SK-N-SH treated with all-trans-retinoic acid at 6 μM for 48 hours (cell line): ENCODE data around the gene STK17B.

Source experiments
- ATAC-seq: fragments of 200-7000 bp; cut with Tn5 transposase; 3 replicates; pipeline ENCODE4 v1.9.1; 2020; ENCODE audit warnings: mild to moderate bottlenecking, moderate library complexity
- BACH2 ChIP-seq: fragments of 250-450 bp; sonication (Bioruptor Pico); IDR thresholded peaks from 2 replicates; pipeline ENCODE4 v1.9.0; 2021; ENCODE audit warnings: mild to moderate bottlenecking, borderline replicate concordance
- CREB5 ChIP-seq: fragments of 250-450 bp; sonication (Bioruptor Pico); IDR thresholded peaks from 2 replicates; pipeline ENCODE4 v1.5.1; 2020; ENCODE audit warnings: low read depth, mild to moderate bottlenecking, moderate library complexity
- ESRRG ChIP-seq: fragments of 250-450 bp; sonication (Bioruptor Pico); IDR thresholded peaks from 2 replicates; pipeline ENCODE4 v1.6.1; 2021; ENCODE audit warnings: mild to moderate bottlenecking
- GLIS3 ChIP-seq: fragments of 250-450 bp; sonication (Bioruptor Pico); IDR thresholded peaks from 2 replicates; pipeline ENCODE4 v1.5.0; 2020; ENCODE audit warnings: mild to moderate bottlenecking, moderate library complexity
- ISL1 ChIP-seq: fragments of 250-450 bp; sonication (Bioruptor Pico); IDR thresholded peaks from 2 replicates; pipeline ENCODE4 v2.1.2; 2022; ENCODE audit warnings: mild to moderate bottlenecking, moderate library complexity
- OSR1 ChIP-seq: fragments of 250-450 bp; sonication (Bioruptor Pico); IDR thresholded peaks from 2 replicates; pipeline ENCODE4 v1.8.0; 2022; ENCODE audit warnings: moderate library complexity, mild to moderate bottlenecking, inconsistent platforms
- SNAI2 ChIP-seq: fragments of 250-450 bp; sonication (Bioruptor Pico); IDR thresholded peaks from 2 replicates; pipeline ENCODE4 v1.5.0; 2020; ENCODE audit warnings: mild to moderate bottlenecking, moderate library complexity
- TCF4 ChIP-seq: fragments of 250-450 bp; sonication (Bioruptor Pico); IDR thresholded peaks from 2 replicates; pipeline ENCODE4 v1.8.0; 2021; ENCODE audit warnings: mild to moderate bottlenecking, moderate library complexity, borderline replicate concordance
- TOX ChIP-seq: fragments of 250-450 bp; sonication (Bioruptor Pico); IDR thresholded peaks from 2 replicates; pipeline ENCODE4 v1.8.0; 2021; ENCODE audit warnings: mild to moderate bottlenecking, moderate library complexity, borderline replicate concordance
- TSHZ2 ChIP-seq: fragments of 250-450 bp; sonication (Bioruptor Pico); IDR thresholded peaks from 2 replicates; pipeline ENCODE4 v1.5.0; 2020; ENCODE audit warnings: mild to moderate bottlenecking, moderate library complexity
- ZC3H10 ChIP-seq: fragments of 250-450 bp; sonication (Bioruptor Pico); IDR thresholded peaks from 2 replicates; pipeline ENCODE4 v1.5.1; 2021; ENCODE audit warnings: mild to moderate bottlenecking, moderate library complexity
- ZFP30 ChIP-seq: fragments of 450-650 bp; formaldehyde crosslinking; IDR thresholded peaks from 2 replicates; pipeline ENCODE4 v1.5.0; 2022; ENCODE audit warnings: mild to moderate bottlenecking, moderate library complexity
- ZNF565 ChIP-seq: fragments of 450-650 bp; formaldehyde crosslinking; conservative IDR thresholded peaks from 2 replicates; pipeline ENCODE4 v1.5.0; 2020; ENCODE audit warnings: low read depth, mild to moderate bottlenecking, moderate library complexity
- ZNF8 ChIP-seq: fragments of 450-650 bp; formaldehyde crosslinking; IDR thresholded peaks from 2 replicates; pipeline ENCODE4 v1.5.0; 2020; ENCODE audit warnings: mild to moderate bottlenecking, moderate library complexity
- TF ChIP-seq, protein P1 (sequence below): fragments of 250-450 bp; sonication (Bioruptor Pico); IDR thresholded peaks from 2 replicates; pipeline ENCODE4 v1.8.0; 2020; ENCODE audit warnings: mild to moderate bottlenecking, moderate library complexity, borderline replicate concordance
- TF ChIP-seq, protein P2 (sequence below): fragments of 250-450 bp; sonication (Bioruptor Pico); IDR thresholded peaks from 2 replicates; pipeline ENCODE4 v1.5.1; 2021; ENCODE audit warnings: mild to moderate bottlenecking, moderate library complexity
- TF ChIP-seq, protein P3 (sequence below): fragments of 250-450 bp; sonication (Bioruptor Pico); IDR thresholded peaks from 2 replicates; pipeline ENCODE4 v1.8.0; 2021; ENCODE audit warnings: low read depth, mild to moderate bottlenecking, moderate library complexity, borderline replicate concordance

Gene STK17B

DNA sequence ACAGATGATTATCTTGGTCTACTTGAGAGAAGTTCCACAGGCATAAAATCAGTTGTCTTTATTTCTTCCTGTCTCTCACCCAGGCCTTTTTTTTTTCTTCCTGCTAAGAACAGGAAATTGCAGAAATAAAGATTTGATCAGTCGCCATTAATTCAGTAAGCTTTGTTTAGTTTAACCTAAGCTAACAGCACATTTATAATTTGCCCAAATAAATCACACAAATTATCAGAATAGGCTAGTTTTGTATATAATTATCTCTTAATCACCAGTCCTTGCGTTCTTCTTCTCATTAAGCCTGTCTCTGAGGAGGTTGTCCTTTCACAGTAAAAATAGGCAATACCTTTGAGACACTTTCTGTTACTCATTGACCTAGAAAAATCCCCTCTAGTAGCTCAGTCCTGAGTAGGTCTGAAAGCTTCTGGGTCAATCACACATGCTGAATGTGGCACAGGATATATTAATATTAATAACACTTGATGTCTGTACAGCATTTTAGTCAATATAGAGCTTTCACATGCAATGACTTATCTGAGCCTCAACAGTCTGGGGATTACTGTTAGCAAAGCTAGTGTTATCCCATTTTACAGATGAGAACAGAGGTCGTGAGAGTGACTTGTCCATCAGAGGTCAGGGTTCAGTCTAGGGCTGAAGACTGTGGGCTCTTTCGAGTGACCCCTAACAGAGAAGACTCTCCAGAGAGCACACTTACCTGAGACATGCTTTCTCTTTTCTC lies 11.2 kb upstream of the STK17B start:
- TF ChIP-seq TSHZ2 (CRISPR knock-in tag) (no peak), SNAI2 (CRISPR knock-in tag) (no peak), ZC3H10 (CRISPR knock-in tag) (no peak), ZFP30 (CRISPR knock-in tag) (no peak), OSR1 (no peak), ESRRG (CRISPR knock-in tag) (no peak), BACH2 (CRISPR knock-in tag) (no peak), ZNF8 (CRISPR knock-in tag) (no peak), GLIS3 (no peak), ZNF565 (CRISPR knock-in tag) (no peak), ISL1 (CRISPR knock-in tag) (no peak), TOX (CRISPR knock-in tag) (no peak), TCF4 (CRISPR knock-in tag) (no peak), CREB5 (CRISPR knock-in tag) (no peak)
- TF ChIP-seq, protein P1, sequence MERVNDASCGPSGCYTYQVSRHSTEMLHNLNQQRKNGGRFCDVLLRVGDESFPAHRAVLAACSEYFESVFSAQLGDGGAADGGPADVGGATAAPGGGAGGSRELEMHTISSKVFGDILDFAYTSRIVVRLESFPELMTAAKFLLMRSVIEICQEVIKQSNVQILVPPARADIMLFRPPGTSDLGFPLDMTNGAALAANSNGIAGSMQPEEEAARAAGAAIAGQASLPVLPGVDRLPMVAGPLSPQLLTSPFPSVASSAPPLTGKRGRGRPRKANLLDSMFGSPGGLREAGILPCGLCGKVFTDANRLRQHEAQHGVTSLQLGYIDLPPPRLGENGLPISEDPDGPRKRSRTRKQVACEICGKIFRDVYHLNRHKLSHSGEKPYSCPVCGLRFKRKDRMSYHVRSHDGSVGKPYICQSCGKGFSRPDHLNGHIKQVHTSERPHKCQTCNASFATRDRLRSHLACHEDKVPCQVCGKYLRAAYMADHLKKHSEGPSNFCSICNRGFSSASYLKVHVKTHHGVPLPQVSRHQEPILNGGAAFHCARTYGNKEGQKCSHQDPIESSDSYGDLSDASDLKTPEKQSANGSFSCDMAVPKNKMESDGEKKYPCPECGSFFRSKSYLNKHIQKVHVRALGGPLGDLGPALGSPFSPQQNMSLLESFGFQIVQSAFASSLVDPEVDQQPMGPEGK (CRISPR knock-in tag) = no peak
- ATAC-seq = no peak

DNA sequence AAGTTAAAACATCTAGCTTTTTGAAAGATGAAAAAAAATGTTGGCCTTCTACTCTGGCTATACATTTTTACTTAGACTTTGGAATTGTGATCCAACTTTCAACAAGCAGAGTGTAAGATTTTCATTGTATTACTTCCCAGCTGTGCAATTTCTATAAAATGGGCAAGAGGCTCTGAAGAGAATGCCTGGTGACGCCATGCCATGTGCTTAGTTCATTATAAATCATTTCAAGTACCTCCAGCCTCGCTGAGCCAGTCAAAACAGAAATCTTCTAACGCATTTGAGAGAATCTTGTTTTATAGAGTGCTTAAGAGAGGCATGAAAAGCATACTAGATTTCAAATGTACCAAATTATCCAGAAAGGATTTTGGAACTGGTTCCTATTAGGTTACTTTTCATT lies 10.1 kb upstream of the STK17B start:
- no peak for ATAC-seq
- TF ChIP-seq, protein P2, sequence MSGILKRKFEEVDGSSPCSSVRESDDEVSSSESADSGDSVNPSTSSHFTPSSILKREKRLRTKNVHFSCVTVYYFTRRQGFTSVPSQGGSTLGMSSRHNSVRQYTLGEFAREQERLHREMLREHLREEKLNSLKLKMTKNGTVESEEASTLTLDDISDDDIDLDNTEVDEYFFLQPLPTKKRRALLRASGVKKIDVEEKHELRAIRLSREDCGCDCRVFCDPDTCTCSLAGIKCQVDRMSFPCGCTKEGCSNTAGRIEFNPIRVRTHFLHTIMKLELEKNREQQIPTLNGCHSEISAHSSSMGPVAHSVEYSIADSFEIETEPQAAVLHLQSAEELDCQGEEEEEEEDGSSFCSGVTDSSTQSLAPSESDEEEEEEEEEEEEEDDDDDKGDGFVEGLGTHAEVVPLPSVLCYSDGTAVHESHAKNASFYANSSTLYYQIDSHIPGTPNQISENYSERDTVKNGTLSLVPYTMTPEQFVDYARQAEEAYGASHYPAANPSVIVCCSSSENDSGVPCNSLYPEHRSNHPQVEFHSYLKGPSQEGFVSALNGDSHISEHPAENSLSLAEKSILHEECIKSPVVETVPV = no peak
- TF ChIP-seq BACH2 (CRISPR knock-in tag) (no peak), TOX (CRISPR knock-in tag) (no peak)

GRCh38 chr2:196177124-196177523 lies 5.7 kb upstream of the STK17B start:
- ATAC-seq = no peak
- TF ChIP-seq, protein P2 = no peak
- TF ChIP-seq OSR1 = no peak
- TF ChIP-seq, protein P3, sequence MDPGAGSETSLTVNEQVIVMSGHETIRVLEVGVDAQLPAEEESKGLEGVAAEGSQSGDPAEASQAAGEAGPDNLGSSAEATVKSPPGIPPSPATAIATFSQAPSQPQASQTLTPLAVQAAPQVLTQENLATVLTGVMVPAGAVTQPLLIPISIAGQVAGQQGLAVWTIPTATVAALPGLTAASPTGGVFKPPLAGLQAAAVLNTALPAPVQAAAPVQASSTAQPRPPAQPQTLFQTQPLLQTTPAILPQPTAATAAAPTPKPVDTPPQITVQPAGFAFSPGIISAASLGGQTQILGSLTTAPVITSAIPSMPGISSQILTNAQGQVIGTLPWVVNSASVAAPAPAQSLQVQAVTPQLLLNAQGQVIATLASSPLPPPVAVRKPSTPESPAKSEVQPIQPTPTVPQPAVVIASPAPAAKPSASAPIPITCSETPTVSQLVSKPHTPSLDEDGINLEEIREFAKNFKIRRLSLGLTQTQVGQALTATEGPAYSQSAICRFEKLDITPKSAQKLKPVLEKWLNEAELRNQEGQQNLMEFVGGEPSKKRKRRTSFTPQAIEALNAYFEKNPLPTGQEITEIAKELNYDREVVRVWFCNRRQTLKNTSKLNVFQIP (CRISPR knock-in tag) = no peak
